WI38 (cell line): ENCODE data around the gene TOMM40L.

Source experiments
- H3K4me3 ChIP-seq: 2 replicates; pipeline ENCODE4 v1.5.1; 2011; ENCODE audit warnings: low read depth, mild to moderate bottlenecking, control low read depth, low read length
- CTCF ChIP-seq: IDR thresholded peaks from 2 replicates; pipeline ENCODE4 v1.5.1; 2012; ENCODE audit warnings: low read depth, mild to moderate bottlenecking, control low read depth, low read length

Gene TOMM40L

DNA sequence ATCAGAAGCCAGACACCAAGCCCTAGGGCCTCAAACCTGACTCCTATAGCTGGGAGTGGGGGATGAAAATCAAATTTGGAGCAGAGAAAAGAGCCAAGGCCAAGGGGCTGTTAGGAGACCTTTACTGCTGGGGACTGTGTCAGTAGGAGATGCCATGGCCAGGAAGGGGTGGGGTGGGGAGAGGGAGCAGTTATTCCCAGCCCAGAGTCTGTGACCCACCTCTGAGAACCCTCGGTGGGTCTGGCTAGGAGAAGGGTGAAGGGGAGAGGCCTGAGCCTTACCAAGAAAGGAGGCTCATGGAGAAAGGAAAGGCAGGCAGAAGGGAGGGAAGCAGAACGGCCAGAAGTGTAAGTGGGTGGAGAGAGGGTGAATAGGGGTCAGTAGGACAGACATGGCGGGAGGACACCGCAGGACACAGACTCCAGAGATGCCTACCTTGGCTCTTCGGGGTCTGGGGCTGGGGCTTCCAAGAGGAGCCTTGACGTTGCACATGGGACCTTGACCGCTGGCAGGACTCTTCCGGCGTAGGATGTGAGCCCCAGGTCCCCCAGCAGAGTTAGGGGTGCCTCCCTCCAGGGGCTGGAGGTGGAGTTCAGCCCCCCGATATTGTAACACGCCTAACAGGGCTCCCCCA, 28.2 kb upstream of the TOMM40L start:
- TF ChIP-seq CTCF = no peak
- no peak overlapping the region for H3K4me3 ChIP-seq

DNA sequence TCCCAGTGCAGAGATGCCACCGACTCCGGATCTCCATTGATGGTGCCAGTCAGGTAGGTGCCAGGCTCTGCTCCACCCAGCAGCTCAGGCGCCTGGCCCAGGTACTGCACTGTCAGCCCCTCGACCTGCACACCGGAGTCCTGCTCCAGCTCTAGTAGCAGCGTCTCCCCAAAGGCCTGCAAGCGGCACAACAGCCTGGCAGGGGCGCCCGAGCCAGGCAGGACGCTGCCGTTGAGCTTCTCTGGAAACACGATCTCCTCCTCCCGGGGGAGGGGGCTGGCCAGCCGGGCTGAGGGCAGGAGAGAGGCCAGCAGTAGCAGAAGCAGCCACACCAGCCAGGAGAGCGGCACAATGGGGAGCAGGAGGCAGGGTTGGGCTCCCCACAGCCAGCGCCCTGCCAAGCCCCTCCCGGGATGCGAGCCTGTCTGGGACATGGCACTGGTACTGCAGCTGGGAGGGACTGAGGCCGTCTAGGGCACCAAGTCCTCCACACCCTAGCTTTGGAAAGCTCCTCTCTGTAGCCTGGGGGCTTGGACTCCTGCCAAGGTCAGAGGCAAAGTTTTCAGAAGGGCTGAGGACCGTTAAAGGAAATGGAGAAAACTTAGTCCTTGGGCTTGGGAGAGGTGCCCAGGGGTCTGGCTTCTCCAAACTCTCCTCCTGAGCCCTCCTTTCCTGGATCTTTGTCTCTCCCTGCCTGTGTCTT, 27.5 kb upstream of the TOMM40L start:
- H3K4me3 ChIP-seq = no peak overlapping the region

DNA sequence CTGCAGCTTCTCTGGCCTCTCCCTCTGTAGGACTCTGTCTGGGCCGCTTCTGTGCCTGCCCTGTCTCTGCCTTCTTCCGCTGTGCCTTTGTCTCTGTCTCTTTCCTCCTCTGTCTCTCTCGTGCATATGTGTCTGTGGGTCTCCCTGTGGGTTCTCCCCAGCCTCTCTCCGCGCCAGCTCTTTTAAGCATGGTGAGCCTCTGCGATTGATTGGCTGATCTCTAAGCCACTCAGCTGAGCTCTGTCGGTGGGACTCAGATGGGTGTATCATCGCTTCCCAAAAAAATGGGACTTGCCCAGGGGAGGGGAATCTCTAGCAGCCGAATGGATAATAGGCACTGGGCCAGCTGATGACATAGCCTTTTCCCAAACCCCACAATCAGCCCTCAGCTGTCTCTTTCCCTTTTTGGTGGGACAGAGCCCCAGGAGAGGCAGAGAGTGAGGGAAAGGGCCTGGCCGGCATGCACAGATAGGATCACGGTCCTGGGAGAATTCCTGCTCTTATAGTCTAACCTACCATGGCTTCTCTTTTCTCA, 26.9 kb upstream of the TOMM40L start, which contains the start of gene ADAMTS4:
ADAMTS4 (minus strand) TSS at position 158 of the 535 bp plus-strand sequence. CDS start 427 bp downstream, outside the sequence.
- no peak within 1 kb of the TSS for H3K4me3 ChIP-seq
- TF ChIP-seq CTCF = no peak

More for the DNA sequence above, 27.5 kb upstream of the TOMM40L start:
- no peak for TF ChIP-seq CTCF

DNA sequence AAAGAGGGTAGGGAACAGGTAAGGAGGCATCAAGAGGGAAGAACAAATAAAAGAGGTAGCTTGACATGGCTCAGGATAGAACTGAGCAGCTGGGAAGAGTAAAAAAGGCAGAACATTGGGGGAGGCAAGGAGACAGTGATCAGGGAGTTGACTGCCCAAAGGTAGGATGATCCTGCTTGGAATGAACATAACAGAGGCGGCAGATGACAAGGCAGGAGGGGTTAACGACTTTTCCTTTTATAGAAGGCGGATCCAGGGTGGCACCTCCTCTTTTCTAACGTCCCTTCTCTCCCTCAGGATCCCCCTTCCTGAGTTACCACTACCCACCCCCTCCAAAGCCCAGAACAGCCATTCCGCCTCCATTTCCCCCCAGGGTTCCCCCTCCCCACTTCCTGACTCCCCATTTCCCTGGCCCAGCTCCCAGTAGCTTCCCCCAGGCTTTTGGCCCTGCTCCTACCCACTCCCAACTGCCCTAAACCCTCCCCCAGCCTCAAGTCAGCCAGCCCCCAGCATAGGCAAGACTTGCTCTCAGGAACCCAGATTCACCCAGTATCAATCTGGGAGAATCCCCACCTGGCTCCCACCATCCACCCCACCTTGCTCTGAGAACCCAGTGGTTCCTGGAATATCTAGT, 26.2 kb upstream of the TOMM40L start:
- H3K4me3 ChIP-seq = no peak overlapping the region
- TF ChIP-seq CTCF = no peak

DNA sequence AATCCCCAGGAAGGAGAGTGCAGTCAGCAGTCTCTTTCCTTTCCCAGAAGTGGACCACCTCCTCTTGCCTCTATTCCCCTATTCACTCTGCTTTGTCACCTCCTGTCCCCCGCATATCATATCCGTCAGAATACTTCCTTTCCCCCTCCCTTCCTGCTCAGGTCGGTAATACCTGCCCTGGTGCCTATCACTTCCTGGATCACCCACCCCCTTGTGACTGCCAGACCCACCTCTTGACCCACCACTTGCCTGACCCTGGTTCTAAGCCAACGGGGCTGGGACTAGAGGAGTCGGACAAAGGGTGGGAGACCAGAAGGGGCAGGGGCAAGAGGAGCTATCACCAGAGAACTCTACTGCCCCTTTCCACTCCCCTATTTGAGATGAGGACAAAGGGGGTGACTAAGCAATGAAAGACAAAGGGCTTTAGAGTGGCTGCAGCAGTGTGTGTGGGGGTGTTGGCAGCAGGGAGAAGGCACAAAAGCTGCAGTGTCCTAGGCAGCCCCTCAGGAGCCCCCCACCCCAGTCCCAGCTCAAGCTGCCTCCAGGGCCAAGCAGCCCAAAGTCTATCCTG, 25.4 kb upstream of the TOMM40L start:
- no peak for TF ChIP-seq CTCF
- H3K4me3 ChIP-seq = no peak overlapping the region

DNA sequence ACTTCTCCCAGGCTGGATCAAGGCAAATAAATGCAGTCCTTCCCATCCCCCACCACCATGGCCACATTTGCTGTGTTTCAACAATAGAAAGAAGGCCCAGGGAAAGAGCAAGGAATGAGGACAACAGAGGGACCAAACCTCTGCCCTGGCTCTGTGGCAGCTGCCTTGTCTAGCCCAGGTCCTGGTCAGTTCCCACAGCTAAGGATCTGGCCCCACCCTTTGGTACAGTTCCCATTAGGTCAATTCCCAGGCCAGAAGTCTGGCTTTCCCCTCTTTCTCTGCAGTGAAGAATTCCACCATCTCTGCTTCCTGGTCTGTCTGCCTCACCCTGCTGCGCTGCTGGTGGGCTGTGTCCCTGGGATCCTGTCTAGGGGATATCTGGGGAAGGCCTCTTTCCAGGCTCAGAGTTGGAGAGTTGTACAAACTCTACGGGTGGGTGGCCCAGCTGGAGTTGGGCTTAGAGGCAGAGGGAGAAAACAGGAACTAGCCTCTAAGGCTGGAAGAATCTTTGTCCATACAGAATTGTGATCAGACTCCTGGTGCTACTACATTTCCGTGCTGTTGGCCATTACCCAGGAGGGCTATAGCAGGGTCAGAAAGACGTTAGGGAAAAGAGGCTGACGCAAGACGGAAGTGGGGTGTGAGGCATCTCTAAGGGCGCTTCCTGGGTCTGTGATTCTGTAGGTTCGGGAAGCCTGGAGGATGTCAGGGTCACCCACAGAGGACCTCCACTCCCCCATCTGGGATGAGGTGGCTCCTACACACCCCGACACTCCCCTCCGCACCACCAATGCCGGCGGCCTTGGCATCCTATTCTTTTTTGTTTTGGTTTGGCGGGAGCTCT, 24.6 kb upstream of the TOMM40L start:
- H3K4me3 ChIP-seq = peak overlapping the region; percentile 82

More for the DNA sequence above, 24.6 kb upstream of the TOMM40L start:
- no peak for TF ChIP-seq CTCF
